ENCODE results near the gene SCN5A.

Gene SCN5A

DNA sequence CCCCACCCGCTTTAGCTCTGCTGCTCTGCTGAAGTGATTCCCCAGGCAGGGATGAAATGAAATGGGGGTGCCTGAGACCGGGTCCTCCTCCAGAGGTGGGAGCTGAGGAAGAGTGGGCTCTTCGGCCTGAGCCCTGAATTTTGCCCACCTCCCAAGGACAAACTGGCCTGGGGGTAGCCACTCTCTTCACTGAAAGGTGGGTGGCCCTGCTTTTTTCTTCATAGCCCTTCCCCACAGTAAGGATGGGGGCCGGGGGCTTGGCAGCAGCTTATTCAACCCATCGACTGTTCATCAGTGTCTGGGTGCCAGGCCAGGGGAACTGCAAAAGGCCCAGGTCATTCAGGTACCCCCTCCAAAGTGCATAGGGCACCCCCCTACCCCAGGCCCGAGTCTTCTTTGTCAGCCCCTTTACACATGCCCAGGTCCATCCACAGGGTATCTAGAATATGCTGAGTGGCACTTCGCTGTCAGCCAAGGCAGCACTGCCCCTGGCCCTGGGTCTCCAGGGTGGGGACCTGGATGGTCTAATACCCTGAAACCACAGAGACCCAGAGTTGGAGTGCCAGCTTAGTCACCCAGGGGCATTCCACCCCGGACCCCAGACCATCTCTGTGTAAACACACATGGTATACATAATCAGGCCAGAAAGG lies 7.9 kb downstream of the SCN5A start:
- no peaks in the 10 kb centered on the region for H3K27me3 ChIP-seq (replicated peaks; ENCODE audit: control insufficient read depth, insufficient read depth, low read length, poor library complexity, severe bottlenecking)
- no peaks in the 10 kb centered on the region for H3K9me3 ChIP-seq (ENCODE audit: control insufficient read depth, low read length)
- no peaks in the 10 kb centered on the region for H3K4me1 ChIP-seq (ENCODE audit: control insufficient read depth, insufficient read depth, low read length, poor library complexity, severe bottlenecking)
- H3K27ac ChIP-seq (ENCODE audit: insufficient read depth, low read length, poor library complexity, severe bottlenecking): no peak overlapping the region
- H3K36me3 ChIP-seq (ENCODE audit: control insufficient read depth, insufficient read depth, low read length): no peaks in the 10 kb centered on the region
- no peak for DNase-seq
- no peak overlapping the region for H3K4me3 ChIP-seq (ENCODE audit: insufficient read depth, low read depth, low read length, poor library complexity, severe bottlenecking)

GRCh38 chr3:38640661-38641452 lies 8.6 kb downstream of the SCN5A start:
- H3K27me3 ChIP-seq (replicated peaks; ENCODE audit: control insufficient read depth, insufficient read depth, low read length, poor library complexity, severe bottlenecking): no peaks in the 10 kb centered on the region
- no peak overlapping the region for H3K27ac ChIP-seq (ENCODE audit: insufficient read depth, low read length, poor library complexity, severe bottlenecking)
- H3K4me1 ChIP-seq (ENCODE audit: control insufficient read depth, insufficient read depth, low read length, poor library complexity, severe bottlenecking): no peaks in the 10 kb centered on the region
- H3K4me3 ChIP-seq (ENCODE audit: insufficient read depth, low read depth, low read length, poor library complexity, severe bottlenecking): no peak overlapping the region
- DNase-seq: no peak
- no peaks in the 10 kb centered on the region for H3K9me3 ChIP-seq (ENCODE audit: control insufficient read depth, low read length)
- H3K36me3 ChIP-seq (ENCODE audit: control insufficient read depth, insufficient read depth, low read length): no peaks in the 10 kb centered on the region

GRCh38 chr3:38638354-38638753 lies 11.1 kb downstream of the SCN5A start:
- DNase-seq: no peak

DNA sequence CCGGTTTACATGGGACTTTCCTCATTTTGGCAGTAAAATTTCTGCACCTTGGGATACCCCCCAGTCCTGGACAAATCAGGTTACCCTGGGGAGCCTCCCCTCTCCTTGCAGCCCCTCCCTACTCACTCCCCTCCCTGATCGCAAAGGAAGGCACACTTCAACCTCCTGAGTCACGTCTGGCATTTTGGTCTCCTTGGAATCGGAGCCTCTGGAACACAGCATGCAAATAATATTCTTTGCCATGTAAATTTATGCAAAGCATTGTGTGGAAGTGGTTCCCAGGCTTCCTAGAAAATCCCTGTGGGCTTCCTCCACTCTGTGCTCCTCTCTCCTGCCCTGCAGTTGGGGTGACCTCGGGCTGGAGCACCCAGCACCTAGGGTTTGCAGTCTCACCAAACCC lies 11.6 kb downstream of the SCN5A start:
- Histone ChIP-seq H3K9me3 (ENCODE audit: control insufficient read depth, low read length) (no peaks in the 10 kb centered on the region), H3K27ac (ENCODE audit: insufficient read depth, low read length, poor library complexity, severe bottlenecking) (no peak overlapping the region), H3K27me3 (replicated peaks; ENCODE audit: control insufficient read depth, insufficient read depth, low read length, poor library complexity, severe bottlenecking) (no peaks in the 10 kb centered on the region), H3K4me3 (ENCODE audit: insufficient read depth, low read depth, low read length, poor library complexity, severe bottlenecking) (no peak overlapping the region), H3K4me1 (ENCODE audit: control insufficient read depth, insufficient read depth, low read length, poor library complexity, severe bottlenecking) (no peaks in the 10 kb centered on the region), H3K36me3 (ENCODE audit: control insufficient read depth, insufficient read depth, low read length) (no peaks in the 10 kb centered on the region)
- no peak for DNase-seq

More at GRCh38 chr3:38638354-38638753, 11.1 kb downstream of the SCN5A start:
- Histone ChIP-seq H3K4me3 (ENCODE audit: insufficient read depth, low read depth, low read length, poor library complexity, severe bottlenecking) (no peak overlapping the region), H3K36me3 (ENCODE audit: control insufficient read depth, insufficient read depth, low read length) (no peaks in the 10 kb centered on the region), H3K27me3 (replicated peaks; ENCODE audit: control insufficient read depth, insufficient read depth, low read length, poor library complexity, severe bottlenecking) (no peaks in the 10 kb centered on the region), H3K9me3 (ENCODE audit: control insufficient read depth, low read length) (no peaks in the 10 kb centered on the region), H3K27ac (ENCODE audit: insufficient read depth, low read length, poor library complexity, severe bottlenecking) (no peak overlapping the region), H3K4me1 (ENCODE audit: control insufficient read depth, insufficient read depth, low read length, poor library complexity, severe bottlenecking) (no peaks in the 10 kb centered on the region)

- H3K4me1 ChIP-seq (ENCODE audit: control insufficient read depth, insufficient read depth, low read length, poor library complexity, severe bottlenecking): no peaks in the 10 kb centered on the region
- no peak overlapping the region for H3K4me3 ChIP-seq (ENCODE audit: insufficient read depth, low read depth, low read length, poor library complexity, severe bottlenecking)
- H3K27ac ChIP-seq (ENCODE audit: insufficient read depth, low read length, poor library complexity, severe bottlenecking): no peak overlapping the region
- H3K36me3 ChIP-seq (ENCODE audit: control insufficient read depth, insufficient read depth, low read length): no peaks in the 10 kb centered on the region
- no peaks in the 10 kb centered on the region for H3K9me3 ChIP-seq (ENCODE audit: control insufficient read depth, low read length)
- H3K27me3 ChIP-seq (replicated peaks; ENCODE audit: control insufficient read depth, insufficient read depth, low read length, poor library complexity, severe bottlenecking): no peaks in the 10 kb centered on the region
- DNase-seq: no peak
Observed at GRCh38 chr3:38636881-38637280, 12.6 kb downstream of the SCN5A start.

GRCh38 chr3:38636464-38636863 lies 13.0 kb downstream of the SCN5A start:
- H3K4me1 ChIP-seq (ENCODE audit: control insufficient read depth, insufficient read depth, low read length, poor library complexity, severe bottlenecking): no peaks in the 10 kb centered on the region
- H3K9me3 ChIP-seq (ENCODE audit: control insufficient read depth, low read length): no peaks in the 10 kb centered on the region
- H3K27me3 ChIP-seq (replicated peaks; ENCODE audit: control insufficient read depth, insufficient read depth, low read length, poor library complexity, severe bottlenecking): no peaks in the 10 kb centered on the region
- no peak for DNase-seq
- no peak overlapping the region for H3K4me3 ChIP-seq (ENCODE audit: insufficient read depth, low read depth, low read length, poor library complexity, severe bottlenecking)
- no peaks in the 10 kb centered on the region for H3K36me3 ChIP-seq (ENCODE audit: control insufficient read depth, insufficient read depth, low read length)
- H3K27ac ChIP-seq (ENCODE audit: insufficient read depth, low read length, poor library complexity, severe bottlenecking): no peak overlapping the region

GRCh38 chr3:38634111-38634510 lies 15.4 kb downstream of the SCN5A start:
- no peak overlapping the region for H3K4me3 ChIP-seq (ENCODE audit: insufficient read depth, low read depth, low read length, poor library complexity, severe bottlenecking)
- H3K36me3 ChIP-seq (ENCODE audit: control insufficient read depth, insufficient read depth, low read length): no peaks in the 10 kb centered on the region
- no peaks in the 10 kb centered on the region for H3K4me1 ChIP-seq (ENCODE audit: control insufficient read depth, insufficient read depth, low read length, poor library complexity, severe bottlenecking)
- H3K9me3 ChIP-seq (ENCODE audit: control insufficient read depth, low read length): no peaks in the 10 kb centered on the region
- H3K27me3 ChIP-seq (replicated peaks; ENCODE audit: control insufficient read depth, insufficient read depth, low read length, poor library complexity, severe bottlenecking): no peaks in the 10 kb centered on the region
- DNase-seq: no peak
- no peak overlapping the region for H3K27ac ChIP-seq (ENCODE audit: insufficient read depth, low read length, poor library complexity, severe bottlenecking)

DNA sequence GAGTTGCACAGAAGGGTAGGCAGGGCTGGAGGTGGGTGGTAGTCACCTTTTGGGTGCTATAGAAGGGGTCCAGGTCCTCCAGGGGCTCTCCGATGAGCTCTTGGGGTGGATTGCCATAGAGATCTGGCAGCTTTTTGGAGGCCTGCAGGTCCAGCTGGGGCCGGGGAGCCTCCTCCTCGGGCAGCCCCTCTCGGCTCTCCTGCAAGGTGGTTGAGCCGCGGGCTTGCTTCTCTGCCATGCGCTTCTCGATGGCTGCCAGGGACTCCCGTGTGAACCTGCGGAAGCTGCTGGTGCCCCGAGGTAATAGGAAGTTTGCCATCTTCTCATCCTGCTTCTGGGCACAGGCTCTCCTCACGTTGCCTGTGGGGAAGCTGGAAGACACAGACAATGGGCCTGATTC lies 16.5 kb downstream of the SCN5A start:
- Histone ChIP-seq H3K36me3 (ENCODE audit: control insufficient read depth, insufficient read depth, low read length) (no peaks in the 10 kb centered on the region), H3K27me3 (replicated peaks; ENCODE audit: control insufficient read depth, insufficient read depth, low read length, poor library complexity, severe bottlenecking) (no peaks in the 10 kb centered on the region), H3K4me3 (ENCODE audit: insufficient read depth, low read depth, low read length, poor library complexity, severe bottlenecking) (no peak overlapping the region), H3K27ac (ENCODE audit: insufficient read depth, low read length, poor library complexity, severe bottlenecking) (no peak overlapping the region), H3K9me3 (ENCODE audit: control insufficient read depth, low read length) (no peaks in the 10 kb centered on the region), H3K4me1 (ENCODE audit: control insufficient read depth, insufficient read depth, low read length, poor library complexity, severe bottlenecking) (no peaks in the 10 kb centered on the region)
- DNase-seq: no peak

- no peaks in the 10 kb centered on the region for H3K9me3 ChIP-seq (ENCODE audit: control insufficient read depth, low read length)
- H3K36me3 ChIP-seq (ENCODE audit: control insufficient read depth, insufficient read depth, low read length): no peaks in the 10 kb centered on the region
- no peak overlapping the region for H3K4me3 ChIP-seq (ENCODE audit: insufficient read depth, low read depth, low read length, poor library complexity, severe bottlenecking)
- no peak for DNase-seq
- H3K27ac ChIP-seq (ENCODE audit: insufficient read depth, low read length, poor library complexity, severe bottlenecking): no peak overlapping the region
- H3K4me1 ChIP-seq (ENCODE audit: control insufficient read depth, insufficient read depth, low read length, poor library complexity, severe bottlenecking): no peaks in the 10 kb centered on the region
- no peaks in the 10 kb centered on the region for H3K27me3 ChIP-seq (replicated peaks; ENCODE audit: control insufficient read depth, insufficient read depth, low read length, poor library complexity, severe bottlenecking)
Observed at GRCh38 chr3:38630606-38631005, 18.9 kb downstream of the SCN5A start.

GRCh38 chr3:38630070-38630469 lies 19.4 kb downstream of the SCN5A start:
- no peaks in the 10 kb centered on the region for H3K4me1 ChIP-seq (ENCODE audit: control insufficient read depth, insufficient read depth, low read length, poor library complexity, severe bottlenecking)
- H3K9me3 ChIP-seq (ENCODE audit: control insufficient read depth, low read length): no peaks in the 10 kb centered on the region
- no peak overlapping the region for H3K27ac ChIP-seq (ENCODE audit: insufficient read depth, low read length, poor library complexity, severe bottlenecking)
- no peaks in the 10 kb centered on the region for H3K36me3 ChIP-seq (ENCODE audit: control insufficient read depth, insufficient read depth, low read length)
- H3K4me3 ChIP-seq (ENCODE audit: insufficient read depth, low read depth, low read length, poor library complexity, severe bottlenecking): no peak overlapping the region
- H3K27me3 ChIP-seq (replicated peaks; ENCODE audit: control insufficient read depth, insufficient read depth, low read length, poor library complexity, severe bottlenecking): no peaks in the 10 kb centered on the region
- no peak for DNase-seq
